Measurements from ENCODE around the gene MEIS2.

Gene MEIS2

DNA sequence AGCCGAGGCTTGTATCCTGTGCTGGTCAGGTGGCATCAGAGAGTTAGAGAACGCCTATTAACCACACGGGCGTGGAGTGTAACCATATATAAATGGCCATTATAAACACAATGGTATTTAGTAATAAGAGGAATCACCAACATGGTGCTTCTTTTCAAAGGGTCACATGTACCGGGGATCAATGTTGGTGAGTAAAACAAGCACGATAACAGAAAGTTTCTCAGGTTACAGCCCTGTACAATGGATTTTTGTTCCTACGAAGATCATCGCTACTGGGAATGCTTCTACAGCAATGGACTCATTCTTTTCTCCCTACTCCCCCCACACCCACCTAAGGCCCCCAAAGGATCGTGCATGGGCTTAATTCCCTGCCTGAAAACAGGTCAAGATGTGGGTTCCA is 42.5 kb downstream of the MEIS2 start:
- Histone ChIP-seq H3K27me3 (ENCODE audit: control insufficient read depth in 2 of 2, insufficient read depth in 2 of 2, low read length in 2 of 2) (no peaks in the 10 kb centered on the region), H3K9ac (ENCODE audit: low read depth in 1 of 2, low read length in 2 of 2) (no peak overlapping the region), H3K9me3 (ENCODE audit: control insufficient read depth in 2 of 2, low read length in 2 of 2) (no peaks in the 10 kb centered on the region), H3K27ac (ENCODE audit: low read depth in 2 of 2, low read length in 2 of 2) (no peak overlapping the region), H3K36me3 (ENCODE audit: control insufficient read depth in 2 of 2, insufficient read depth in 2 of 2, low read length in 2 of 2) (no peaks in the 10 kb centered on the region), H3K4me1 (ENCODE audit: control insufficient read depth in 2 of 2, insufficient read depth in 2 of 2, low read length in 2 of 2) (no peaks in the 10 kb centered on the region), H3K4me3 (ENCODE audit: low read length in 2 of 2) (no peak overlapping the region)

DNA sequence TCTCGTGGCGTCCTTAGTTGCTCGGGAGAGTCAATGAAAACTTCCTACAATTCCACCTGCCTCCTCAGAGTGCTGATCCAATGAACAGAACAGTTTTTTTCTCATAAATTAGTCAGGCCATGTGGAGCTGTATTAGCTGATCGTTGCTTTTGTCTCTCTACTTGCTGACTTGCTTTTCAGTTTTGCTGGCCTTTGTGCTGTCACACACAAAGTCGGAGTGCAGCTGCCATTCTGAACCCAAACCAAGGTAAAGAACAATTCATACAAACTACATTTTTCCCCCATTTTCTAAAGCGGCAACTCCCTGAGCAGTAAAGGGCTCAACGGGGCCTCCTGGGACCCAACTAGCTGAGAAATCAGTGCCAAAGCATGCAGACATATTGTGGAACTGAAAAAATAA is 43.1 kb downstream of the MEIS2 start:
- no peaks in the 10 kb centered on the region for H3K27me3 ChIP-seq (ENCODE audit: control insufficient read depth in 2 of 2, insufficient read depth in 2 of 2, low read length in 2 of 2)
- H3K9me3 ChIP-seq (ENCODE audit: control insufficient read depth in 2 of 2, low read length in 2 of 2) = no peaks in the 10 kb centered on the region
- no peak overlapping the region for H3K27ac ChIP-seq (ENCODE audit: low read depth in 2 of 2, low read length in 2 of 2)
- H3K36me3 ChIP-seq (ENCODE audit: control insufficient read depth in 2 of 2, insufficient read depth in 2 of 2, low read length in 2 of 2) = no peaks in the 10 kb centered on the region
- no peak overlapping the region for H3K4me3 ChIP-seq (ENCODE audit: low read length in 2 of 2)
- no peak overlapping the region for H3K9ac ChIP-seq (ENCODE audit: low read depth in 1 of 2, low read length in 2 of 2)
- H3K4me1 ChIP-seq (ENCODE audit: control insufficient read depth in 2 of 2, insufficient read depth in 2 of 2, low read length in 2 of 2) = no peaks in the 10 kb centered on the region

DNA sequence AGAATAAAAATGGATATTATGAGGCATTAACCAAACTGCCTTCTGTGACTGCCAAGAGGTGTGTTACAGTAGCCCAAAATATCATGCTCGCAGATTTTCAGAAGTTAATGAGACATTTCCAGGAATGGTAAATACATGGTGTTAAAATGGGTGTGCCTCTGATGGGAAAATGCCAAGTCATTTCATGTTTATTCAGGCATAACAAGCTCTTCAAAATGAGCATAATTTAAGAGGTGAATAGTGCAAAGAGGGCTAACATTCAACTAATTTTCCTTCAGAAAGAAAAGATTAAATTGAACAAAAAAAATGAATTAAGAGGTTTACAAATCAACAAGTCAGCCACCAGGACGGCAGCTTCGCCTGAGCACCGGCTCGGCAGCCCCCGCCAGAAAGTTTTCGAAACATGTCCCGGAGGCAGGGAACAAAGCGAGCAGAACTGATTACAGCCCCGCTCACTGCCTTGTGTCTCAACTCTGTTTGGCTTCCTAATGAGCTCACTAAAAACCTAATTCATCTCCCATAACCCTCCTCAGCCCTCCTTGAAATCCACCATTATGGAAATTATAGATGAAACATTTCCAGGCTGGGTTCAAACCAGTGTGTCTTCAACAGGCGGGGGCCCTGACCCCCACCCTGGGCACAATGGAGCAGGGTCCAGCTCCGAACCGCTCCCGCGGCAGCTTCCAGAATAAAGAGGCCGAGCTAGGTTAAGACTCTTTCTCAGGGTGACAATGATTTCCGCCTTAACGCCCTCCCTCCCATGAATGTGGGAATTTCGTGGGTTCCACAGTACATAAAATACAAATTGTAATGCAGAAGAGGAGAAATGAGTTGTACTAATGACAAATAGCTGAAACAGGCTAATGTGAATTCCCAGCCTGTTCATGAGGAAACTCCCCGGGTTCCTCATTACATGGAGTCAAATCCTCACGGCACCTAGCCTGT is 43.9 kb downstream of the MEIS2 start:
- Histone ChIP-seq H3K27me3 (ENCODE audit: control insufficient read depth in 2 of 2, insufficient read depth in 2 of 2, low read length in 2 of 2) (no peaks in the 10 kb centered on the region), H3K36me3 (ENCODE audit: control insufficient read depth in 2 of 2, insufficient read depth in 2 of 2, low read length in 2 of 2) (no peaks in the 10 kb centered on the region), H3K9ac (ENCODE audit: low read depth in 1 of 2, low read length in 2 of 2) (no peak overlapping the region), H3K4me1 (ENCODE audit: control insufficient read depth in 2 of 2, insufficient read depth in 2 of 2, low read length in 2 of 2) (no peaks in the 10 kb centered on the region), H3K9me3 (ENCODE audit: control insufficient read depth in 2 of 2, low read length in 2 of 2) (no peaks in the 10 kb centered on the region), H3K27ac (ENCODE audit: low read depth in 2 of 2, low read length in 2 of 2) (no peak overlapping the region), H3K4me3 (ENCODE audit: low read length in 2 of 2) (no peak overlapping the region)

DNA sequence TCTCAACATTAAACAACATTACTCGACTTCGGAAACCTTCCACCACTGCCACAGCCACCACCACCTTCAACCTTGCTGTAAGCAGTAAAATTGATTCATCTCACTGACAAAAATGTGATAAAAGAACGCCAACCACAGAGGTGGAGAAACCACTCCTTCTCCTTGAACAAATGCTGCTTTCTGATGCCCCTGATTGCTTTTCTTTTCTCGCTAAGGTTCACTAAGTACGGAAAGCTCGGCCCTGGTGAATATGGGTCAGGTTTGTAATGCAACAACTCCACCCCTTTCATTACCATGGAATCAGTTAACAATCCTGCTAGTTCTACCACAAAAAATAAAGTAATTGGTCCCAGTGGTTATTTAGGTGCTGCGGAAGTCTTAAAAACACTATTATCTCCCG is 44.9 kb downstream of the MEIS2 start:
- Histone ChIP-seq H3K9me3 (ENCODE audit: control insufficient read depth in 2 of 2, low read length in 2 of 2) (no peaks in the 10 kb centered on the region), H3K36me3 (ENCODE audit: control insufficient read depth in 2 of 2, insufficient read depth in 2 of 2, low read length in 2 of 2) (no peaks in the 10 kb centered on the region), H3K27me3 (ENCODE audit: control insufficient read depth in 2 of 2, insufficient read depth in 2 of 2, low read length in 2 of 2) (no peaks in the 10 kb centered on the region), H3K4me3 (ENCODE audit: low read length in 2 of 2) (no peak overlapping the region), H3K9ac (ENCODE audit: low read depth in 1 of 2, low read length in 2 of 2) (no peak overlapping the region), H3K4me1 (ENCODE audit: control insufficient read depth in 2 of 2, insufficient read depth in 2 of 2, low read length in 2 of 2) (no peaks in the 10 kb centered on the region), H3K27ac (ENCODE audit: low read depth in 2 of 2, low read length in 2 of 2) (no peak overlapping the region)

DNA sequence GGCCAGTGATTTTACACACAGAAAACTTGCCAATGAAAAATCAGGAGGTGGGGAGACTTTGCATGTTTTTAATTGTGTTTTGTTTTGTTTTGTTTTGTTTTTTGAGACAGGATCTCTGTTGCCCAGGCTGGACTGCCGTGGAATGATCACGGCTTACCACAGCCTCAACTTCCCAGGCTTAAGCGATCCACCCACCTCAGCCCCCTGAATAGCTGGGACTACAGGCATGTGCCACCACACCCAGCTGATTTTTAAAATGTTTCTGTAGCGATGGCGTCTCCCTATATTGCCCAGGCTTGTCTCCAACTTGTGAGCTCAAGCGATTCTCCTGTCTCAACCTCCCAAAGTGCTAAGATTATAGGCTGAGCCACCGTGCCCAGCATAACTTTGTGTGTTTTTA is 46.0 kb downstream of the MEIS2 start:
- H3K27me3 ChIP-seq (ENCODE audit: control insufficient read depth in 2 of 2, insufficient read depth in 2 of 2, low read length in 2 of 2) = no peaks in the 10 kb centered on the region
- H3K4me3 ChIP-seq (ENCODE audit: low read length in 2 of 2) = no peak overlapping the region
- no peaks in the 10 kb centered on the region for H3K4me1 ChIP-seq (ENCODE audit: control insufficient read depth in 2 of 2, insufficient read depth in 2 of 2, low read length in 2 of 2)
- H3K36me3 ChIP-seq (ENCODE audit: control insufficient read depth in 2 of 2, insufficient read depth in 2 of 2, low read length in 2 of 2) = no peaks in the 10 kb centered on the region
- no peak overlapping the region for H3K9ac ChIP-seq (ENCODE audit: low read depth in 1 of 2, low read length in 2 of 2)
- H3K9me3 ChIP-seq (ENCODE audit: control insufficient read depth in 2 of 2, low read length in 2 of 2) = no peaks in the 10 kb centered on the region
- H3K27ac ChIP-seq (ENCODE audit: low read depth in 2 of 2, low read length in 2 of 2) = no peak overlapping the region

DNA sequence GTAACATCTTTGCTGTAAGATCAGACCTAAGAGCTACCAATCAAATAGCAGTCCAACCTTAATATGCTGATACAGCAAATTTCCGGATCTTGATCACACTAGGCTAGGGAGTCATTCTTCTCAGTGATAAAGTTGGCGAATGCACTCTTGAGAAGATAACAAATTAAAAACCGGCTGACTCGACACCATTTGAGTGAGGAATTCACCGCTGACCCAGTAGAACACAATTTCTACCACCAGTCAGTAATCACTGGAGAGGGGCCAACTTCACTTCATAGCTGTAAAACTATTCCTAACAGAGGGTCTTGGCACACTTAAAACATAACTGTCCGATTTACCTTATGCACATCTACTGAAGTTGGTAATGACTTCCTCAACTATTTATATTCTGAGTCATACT is 47.2 kb downstream of the MEIS2 start:
- H3K4me1 ChIP-seq (ENCODE audit: control insufficient read depth in 2 of 2, insufficient read depth in 2 of 2, low read length in 2 of 2) = no peaks in the 10 kb centered on the region

DNA sequence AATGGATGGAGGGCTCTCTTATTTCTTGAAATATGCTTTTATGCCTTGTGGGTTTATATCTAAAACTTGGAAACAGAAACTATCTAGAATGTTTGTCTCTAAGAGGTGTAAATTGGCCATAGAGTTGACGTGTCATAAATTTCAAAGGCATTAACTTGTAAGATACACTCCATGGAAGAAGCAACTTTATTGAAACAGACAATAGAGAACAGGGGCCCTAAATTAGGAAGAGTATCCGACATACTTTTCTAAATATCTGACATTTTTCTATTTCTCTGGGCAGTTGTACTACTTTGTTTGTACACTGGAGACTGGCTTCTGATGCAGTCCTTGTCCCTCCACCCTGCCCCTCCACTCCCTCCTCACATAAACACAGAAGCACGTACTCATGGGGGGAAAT is 50.0 kb downstream of the MEIS2 start:
- H3K4me1 ChIP-seq (ENCODE audit: control insufficient read depth in 2 of 2, insufficient read depth in 2 of 2, low read length in 2 of 2) = no peaks in the 10 kb centered on the region
- H3K27ac ChIP-seq (ENCODE audit: low read depth in 2 of 2, low read length in 2 of 2) = no peak overlapping the region
- H3K27me3 ChIP-seq (ENCODE audit: control insufficient read depth in 2 of 2, insufficient read depth in 2 of 2, low read length in 2 of 2) = peaks cover 0 to 2% of the 10 kb centered on the region in 2 donors
- no peaks in the 10 kb centered on the region for H3K9me3 ChIP-seq (ENCODE audit: control insufficient read depth in 2 of 2, low read length in 2 of 2)
- no peak overlapping the region for H3K9ac ChIP-seq (ENCODE audit: low read depth in 1 of 2, low read length in 2 of 2)
- H3K4me3 ChIP-seq (ENCODE audit: low read length in 2 of 2) = no peak overlapping the region
- no peaks in the 10 kb centered on the region for H3K36me3 ChIP-seq (ENCODE audit: control insufficient read depth in 2 of 2, insufficient read depth in 2 of 2, low read length in 2 of 2)

More for the DNA sequence above, 47.2 kb downstream of the MEIS2 start:
- Histone ChIP-seq H3K27me3 (ENCODE audit: control insufficient read depth in 2 of 2, insufficient read depth in 2 of 2, low read length in 2 of 2) (no peaks in the 10 kb centered on the region), H3K9me3 (ENCODE audit: control insufficient read depth in 2 of 2, low read length in 2 of 2) (no peaks in the 10 kb centered on the region), H3K9ac (ENCODE audit: low read depth in 1 of 2, low read length in 2 of 2) (no peak overlapping the region), H3K27ac (ENCODE audit: low read depth in 2 of 2, low read length in 2 of 2) (no peak overlapping the region), H3K4me3 (ENCODE audit: low read length in 2 of 2) (no peak overlapping the region), H3K36me3 (ENCODE audit: control insufficient read depth in 2 of 2, insufficient read depth in 2 of 2, low read length in 2 of 2) (no peaks in the 10 kb centered on the region)

DNA sequence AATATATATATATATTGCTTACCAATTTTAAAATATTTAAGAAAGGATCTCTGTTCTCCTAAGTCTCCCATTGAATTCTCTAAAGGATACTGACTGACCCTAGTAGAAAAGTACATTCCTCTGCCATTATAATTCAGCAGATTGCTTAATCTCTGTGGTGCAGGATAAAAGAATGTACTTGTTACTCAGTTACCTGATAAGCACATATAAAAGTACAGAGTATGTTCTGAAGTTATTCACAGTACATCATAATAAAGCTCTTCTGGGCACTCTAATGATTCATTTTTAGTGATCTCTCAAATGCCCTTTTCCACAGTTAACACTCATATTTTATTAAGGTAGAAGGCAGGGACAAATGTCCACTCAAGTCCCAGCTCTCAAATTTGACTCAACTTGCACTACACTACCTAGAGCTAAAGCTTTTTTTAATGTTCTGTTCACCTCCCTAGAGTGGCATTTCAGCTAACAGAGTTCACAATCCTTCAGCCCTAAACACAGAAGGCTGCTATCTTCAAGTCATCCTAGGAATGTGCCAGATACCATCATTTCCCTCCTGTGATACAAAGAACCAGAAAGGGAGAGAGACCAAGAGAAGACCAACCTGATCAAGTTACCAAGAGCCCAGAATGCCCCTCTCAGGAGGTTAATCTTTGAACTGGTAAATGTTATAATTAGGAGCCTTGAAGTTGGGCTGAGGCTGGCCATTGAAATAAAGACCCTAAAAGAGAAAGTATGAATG is 53.3 kb downstream of the MEIS2 start:
- Histone ChIP-seq H3K9ac (ENCODE audit: low read depth in 1 of 2, low read length in 2 of 2) (no peak overlapping the region), H3K36me3 (ENCODE audit: control insufficient read depth in 2 of 2, insufficient read depth in 2 of 2, low read length in 2 of 2) (no peaks in the 10 kb centered on the region), H3K4me1 (ENCODE audit: control insufficient read depth in 2 of 2, insufficient read depth in 2 of 2, low read length in 2 of 2) (no peaks in the 10 kb centered on the region), H3K4me3 (ENCODE audit: low read length in 2 of 2) (no peak overlapping the region), H3K9me3 (ENCODE audit: control insufficient read depth in 2 of 2, low read length in 2 of 2) (no peaks in the 10 kb centered on the region), H3K27ac (ENCODE audit: low read depth in 2 of 2, low read length in 2 of 2) (no peak overlapping the region), H3K27me3 (ENCODE audit: control insufficient read depth in 2 of 2, insufficient read depth in 2 of 2, low read length in 2 of 2) (peaks cover 0 to 2% of the 10 kb centered on the region in 2 donors)

DNA sequence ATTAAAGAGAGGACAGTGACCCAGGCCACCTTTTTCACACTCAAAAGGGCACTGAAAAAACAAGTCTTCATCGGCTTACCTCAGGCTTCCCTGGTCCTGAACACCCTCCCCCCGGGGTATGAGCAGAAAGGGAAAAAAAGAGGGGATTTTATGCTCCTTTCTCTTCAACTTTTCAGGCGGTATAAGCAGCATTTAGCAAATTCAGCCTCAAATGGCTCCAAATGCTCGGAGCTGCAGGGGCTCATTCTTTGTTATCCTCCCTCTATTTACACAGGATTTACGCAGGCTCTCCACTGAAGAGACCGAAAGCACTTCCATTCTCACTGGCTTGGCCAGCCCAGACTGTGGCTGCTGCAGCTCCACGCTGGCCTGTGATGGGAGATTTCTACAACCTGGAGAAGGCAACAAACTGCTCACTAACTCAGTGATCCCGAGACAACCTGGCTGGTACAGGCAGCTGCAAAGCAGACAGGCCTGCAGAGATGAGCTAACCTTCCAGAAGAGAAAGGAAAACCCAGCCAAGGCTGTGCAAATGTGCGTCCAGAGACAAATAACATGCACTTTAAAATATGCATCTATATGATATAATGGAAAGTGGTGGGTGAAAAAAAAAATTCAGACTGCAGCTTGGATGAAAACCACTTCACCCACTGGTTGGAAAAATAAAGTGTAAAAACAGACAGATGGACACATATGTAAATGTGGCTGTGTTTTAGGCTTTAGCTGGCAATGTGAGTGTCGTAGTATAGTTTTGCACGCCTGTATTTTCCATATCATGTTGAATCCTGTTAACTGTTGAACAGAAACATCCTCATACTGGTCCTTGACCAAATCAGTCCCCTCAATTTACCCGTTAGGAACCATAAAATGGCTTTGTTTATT is 54.2 kb downstream of the MEIS2 start:
- no peak overlapping the region for H3K27ac ChIP-seq (ENCODE audit: low read depth in 2 of 2, low read length in 2 of 2)
- H3K27me3 ChIP-seq (ENCODE audit: control insufficient read depth in 2 of 2, insufficient read depth in 2 of 2, low read length in 2 of 2) = peaks cover 0 to 2% of the 10 kb centered on the region in 2 donors
- H3K36me3 ChIP-seq (ENCODE audit: control insufficient read depth in 2 of 2, insufficient read depth in 2 of 2, low read length in 2 of 2) = no peaks in the 10 kb centered on the region
- H3K9ac ChIP-seq (ENCODE audit: low read depth in 1 of 2, low read length in 2 of 2) = no peak overlapping the region
- H3K9me3 ChIP-seq (ENCODE audit: control insufficient read depth in 2 of 2, low read length in 2 of 2) = no peaks in the 10 kb centered on the region
- no peaks in the 10 kb centered on the region for H3K4me1 ChIP-seq (ENCODE audit: control insufficient read depth in 2 of 2, insufficient read depth in 2 of 2, low read length in 2 of 2)
- no peak overlapping the region for H3K4me3 ChIP-seq (ENCODE audit: low read length in 2 of 2)
